HEK293T (cell line): ENCODE data around the gene CHAF1A.

Source experiments
- ARNT ChIP-seq: fragments of 450-650 bp; IDR thresholded peaks from 2 replicates; pipeline ENCODE4 v1.6.1; 2017; ENCODE audit warnings: mild to moderate bottlenecking
- BHLHE40 ChIP-seq: fragments of 450-650 bp; IDR thresholded peaks from 2 replicates; pipeline ENCODE4 v1.6.1; 2016; ENCODE audit warnings: mild to moderate bottlenecking, moderate library complexity, borderline replicate concordance
- ELF4 ChIP-seq: fragments of 450-650 bp; IDR thresholded peaks from 2 replicates; pipeline ENCODE4 v1.6.1; 2017; ENCODE audit warnings: antibody characterized with exemption
- FOXA1 ChIP-seq: fragments of 450-650 bp; IDR thresholded peaks from 2 replicates; pipeline ENCODE4 v1.6.1; 2016; ENCODE audit warnings: mild to moderate bottlenecking
- FOXK2 ChIP-seq: fragments of 450-650 bp; IDR thresholded peaks from 2 replicates; pipeline ENCODE4 v1.6.1; 2016; ENCODE audit warnings: mild to moderate bottlenecking
- FOXM1 ChIP-seq: fragments of 450-650 bp; IDR thresholded peaks from 2 replicates; pipeline ENCODE4 v1.6.1; 2017; ENCODE audit warnings: mild to moderate bottlenecking, borderline replicate concordance
- HDGF ChIP-seq: fragments of 450-650 bp; IDR thresholded peaks from 2 replicates; pipeline ENCODE4 v1.6.1; 2017; ENCODE audit warnings: antibody characterized with exemption, borderline replicate concordance
- L3MBTL2 ChIP-seq: fragments of 450-650 bp; conservative IDR thresholded peaks from 2 replicates; pipeline ENCODE4 v1.6.1; 2016; ENCODE audit warnings: mild to moderate bottlenecking
- NFRKB ChIP-seq: fragments of 450-650 bp; IDR thresholded peaks from 2 replicates; pipeline ENCODE4 v1.6.1; 2016; ENCODE audit warnings: mild to moderate bottlenecking, moderate library complexity
- PKNOX1 ChIP-seq: fragments of 450-650 bp; IDR thresholded peaks from 2 replicates; pipeline ENCODE4 v1.6.1; 2016
- SP1 ChIP-seq: fragments of 450-650 bp; IDR thresholded peaks from 2 replicates; pipeline ENCODE4 v1.6.1; 2017
- SUZ12 ChIP-seq: fragments of 450-650 bp; IDR thresholded peaks from 2 replicates; pipeline ENCODE4 v1.6.1; 2016; ENCODE audit warnings: mild to moderate bottlenecking
- TARDBP ChIP-seq: fragments of 450-650 bp; IDR thresholded peaks from 2 replicates; pipeline ENCODE4 v1.6.1; 2016
- ZNF384 ChIP-seq: fragments of 450-650 bp; IDR thresholded peaks from 2 replicates; pipeline ENCODE4 v1.6.1; 2016

GRCh38 chr19:4365341-4365740 is 37.1 kb upstream of the CHAF1A start:
- TF ChIP-seq TARDBP = no peak
- no peak for TF ChIP-seq FOXA1
- no peak for TF ChIP-seq BHLHE40
- no peak for TF ChIP-seq PKNOX1
- no peak for TF ChIP-seq FOXK2
- TF ChIP-seq SP1 = no peak
- no peak for TF ChIP-seq L3MBTL2
- no peak for TF ChIP-seq ZNF384
- no peak for TF ChIP-seq SUZ12
- no peak for TF ChIP-seq ELF4
- TF ChIP-seq ARNT = no peak
- TF ChIP-seq HDGF = no peak
- no peak for TF ChIP-seq FOXM1
- no peak for TF ChIP-seq NFRKB
